22Rv1 (cell line): ENCODE results near the gene ALLC.
A peak's percentile ranks its signal among the peaks of the same experiment; 100 is the strongest.

Experiments used
- H3K27ac ChIP-seq: fragments of 450-650 bp; 2 replicates; pipeline ENCODE4 v1.5.1; 2017
- ZFX ChIP-seq: fragments of 450-650 bp; IDR thresholded peaks from 2 replicates; pipeline ENCODE4 v1.6.1; 2017; ENCODE audit warnings: antibody characterized with exemption, borderline replicate concordance
- TF ChIP-seq, protein P1 (sequence below): fragments of 450-650 bp; IDR thresholded peaks from 2 replicates; pipeline ENCODE4 v1.5.1; 2017; ENCODE audit warnings: mild to moderate bottlenecking

ALLC gene

DNA sequence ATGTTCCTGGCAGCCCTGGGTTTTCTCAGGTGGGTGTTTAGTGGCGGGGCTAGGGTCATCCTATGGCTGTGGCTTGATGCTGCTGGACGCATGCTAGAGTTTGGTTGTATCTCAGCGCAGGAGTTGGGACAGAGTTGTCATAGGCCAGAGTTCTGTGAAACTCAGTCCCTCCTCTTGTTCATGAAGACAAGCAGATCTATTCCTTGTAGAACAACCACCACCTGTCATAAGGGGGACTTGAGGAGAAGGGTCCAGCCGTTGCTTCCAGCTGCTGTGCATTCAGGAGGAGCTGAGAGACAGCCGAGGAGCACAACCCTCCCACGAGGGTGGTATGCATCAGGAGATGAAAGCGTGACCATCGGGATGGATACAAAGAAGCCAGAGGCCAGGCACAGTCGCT is 71.8 kb downstream of the ALLC start:
- no peak for TF ChIP-seq ZFX
- TF ChIP-seq, protein P1, sequence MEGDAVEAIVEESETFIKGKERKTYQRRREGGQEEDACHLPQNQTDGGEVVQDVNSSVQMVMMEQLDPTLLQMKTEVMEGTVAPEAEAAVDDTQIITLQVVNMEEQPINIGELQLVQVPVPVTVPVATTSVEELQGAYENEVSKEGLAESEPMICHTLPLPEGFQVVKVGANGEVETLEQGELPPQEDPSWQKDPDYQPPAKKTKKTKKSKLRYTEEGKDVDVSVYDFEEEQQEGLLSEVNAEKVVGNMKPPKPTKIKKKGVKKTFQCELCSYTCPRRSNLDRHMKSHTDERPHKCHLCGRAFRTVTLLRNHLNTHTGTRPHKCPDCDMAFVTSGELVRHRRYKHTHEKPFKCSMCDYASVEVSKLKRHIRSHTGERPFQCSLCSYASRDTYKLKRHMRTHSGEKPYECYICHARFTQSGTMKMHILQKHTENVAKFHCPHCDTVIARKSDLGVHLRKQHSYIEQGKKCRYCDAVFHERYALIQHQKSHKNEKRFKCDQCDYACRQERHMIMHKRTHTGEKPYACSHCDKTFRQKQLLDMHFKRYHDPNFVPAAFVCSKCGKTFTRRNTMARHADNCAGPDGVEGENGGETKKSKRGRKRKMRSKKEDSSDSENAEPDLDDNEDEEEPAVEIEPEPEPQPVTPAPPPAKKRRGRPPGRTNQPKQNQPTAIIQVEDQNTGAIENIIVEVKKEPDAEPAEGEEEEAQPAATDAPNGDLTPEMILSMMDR = no peak

DNA sequence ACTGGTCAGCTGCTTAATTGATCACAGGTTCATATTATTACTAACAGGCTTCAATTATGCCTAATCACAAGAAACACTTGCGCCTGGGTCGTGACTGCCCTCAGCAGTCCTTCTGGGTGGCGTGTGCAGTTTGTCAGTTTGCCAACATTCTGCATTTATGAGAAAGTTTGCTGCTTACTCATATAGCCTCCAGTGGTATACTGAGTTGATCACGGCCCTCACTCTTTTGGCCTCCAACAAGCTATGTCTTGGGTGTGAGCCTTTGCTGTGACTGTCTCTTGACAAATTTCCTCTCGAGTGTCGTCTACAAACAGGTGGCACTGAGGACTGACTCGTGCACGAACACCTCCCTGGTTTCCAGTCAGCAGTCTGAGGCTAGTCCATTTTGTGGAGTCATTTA is 72.6 kb downstream of the ALLC start:
- H3K27ac ChIP-seq = no peak overlapping the region
- TF ChIP-seq ZFX = no peak
- TF ChIP-seq, protein P1 = no peak

More for the DNA sequence above, 71.8 kb downstream of the ALLC start:
- H3K27ac ChIP-seq = no peak overlapping the region

DNA sequence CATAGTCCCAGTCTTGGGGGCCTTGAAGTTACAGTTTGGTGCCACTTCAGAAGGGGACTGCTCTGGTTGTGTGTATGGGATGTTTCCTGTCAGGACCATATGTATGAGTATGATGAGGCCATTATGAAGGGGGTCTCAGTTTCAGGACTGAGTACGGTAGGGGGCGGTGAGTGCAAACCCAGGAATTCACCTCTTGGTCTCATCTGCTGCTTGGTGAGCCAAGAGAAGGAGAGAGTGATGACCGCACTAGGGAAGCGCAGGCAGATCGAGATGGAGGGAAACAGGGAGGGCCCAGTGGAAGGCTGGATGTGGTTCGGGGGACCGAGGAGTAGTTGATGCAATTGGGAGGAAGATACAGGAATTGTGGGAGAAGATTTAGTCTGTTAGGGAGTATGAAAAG is 73.8 kb downstream of the ALLC start:
- TF ChIP-seq ZFX = no peak
- TF ChIP-seq, protein P1 = no peak
- H3K27ac ChIP-seq = no peak overlapping the region

DNA sequence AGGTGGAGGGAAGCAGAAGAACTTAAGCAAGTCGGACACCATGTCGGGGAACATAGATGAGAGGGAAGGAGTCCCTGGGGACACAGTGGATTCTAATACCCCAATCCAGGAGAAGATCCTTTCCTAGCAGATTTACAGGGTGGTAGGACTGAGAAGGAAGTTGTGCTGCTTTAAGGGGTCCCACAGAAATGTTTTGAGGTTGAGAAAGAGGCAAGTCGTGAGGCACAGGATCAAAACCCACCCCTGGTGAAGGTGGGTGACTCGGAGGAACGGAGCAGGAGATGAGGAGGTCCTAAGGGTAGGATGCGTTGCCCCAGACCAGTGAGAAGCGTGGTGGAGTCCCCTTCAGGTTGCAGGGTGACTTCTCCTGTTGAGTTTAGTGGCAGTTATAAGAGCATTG is 78.1 kb downstream of the ALLC start:
- H3K27ac ChIP-seq = no peak overlapping the region
- no peak for TF ChIP-seq ZFX

DNA sequence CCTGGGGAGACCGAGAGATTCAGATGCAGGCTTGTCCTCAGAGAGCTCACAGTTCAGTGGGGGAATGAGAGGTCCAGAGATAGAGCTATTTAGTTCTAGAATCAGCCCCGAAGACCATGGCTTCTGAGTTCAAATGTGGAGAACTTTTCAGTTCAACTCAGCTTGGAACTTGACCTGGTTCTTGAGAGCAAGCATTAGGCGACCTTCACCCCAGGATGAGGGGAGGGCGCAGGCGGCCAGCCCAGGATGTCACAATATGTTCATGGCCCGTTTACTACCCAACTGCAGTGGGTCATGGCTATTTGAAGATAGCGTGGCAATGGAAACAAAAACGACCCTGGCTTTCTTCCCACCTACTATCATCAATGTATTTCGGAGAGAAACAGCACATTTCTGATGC is 79.1 kb downstream of the ALLC start:
- TF ChIP-seq ZFX = no peak
- TF ChIP-seq, protein P1 = no peak
- no peak overlapping the region for H3K27ac ChIP-seq

DNA sequence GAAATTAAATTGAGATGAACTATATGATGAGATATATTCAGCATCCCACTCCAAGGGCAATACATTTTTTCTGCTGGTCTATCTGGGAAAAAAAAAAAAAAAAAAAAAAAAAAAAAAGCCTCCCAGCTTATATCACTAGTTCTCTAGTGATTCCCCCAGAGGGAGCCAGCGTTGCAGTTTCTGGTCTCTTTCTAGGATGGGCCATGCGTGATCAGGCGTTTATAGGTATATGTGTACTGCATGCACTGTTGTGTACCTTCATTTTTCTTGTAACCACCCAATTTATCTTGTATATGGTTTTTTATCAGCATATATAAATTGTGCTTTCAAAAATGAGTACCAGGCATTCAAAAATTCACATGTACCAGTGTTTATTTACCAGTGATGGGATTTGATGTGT is 80.5 kb downstream of the ALLC start:
- H3K27ac ChIP-seq = no peak overlapping the region
- TF ChIP-seq, protein P1 = peak; percentile 41
- TF ChIP-seq ZFX = no peak

DNA sequence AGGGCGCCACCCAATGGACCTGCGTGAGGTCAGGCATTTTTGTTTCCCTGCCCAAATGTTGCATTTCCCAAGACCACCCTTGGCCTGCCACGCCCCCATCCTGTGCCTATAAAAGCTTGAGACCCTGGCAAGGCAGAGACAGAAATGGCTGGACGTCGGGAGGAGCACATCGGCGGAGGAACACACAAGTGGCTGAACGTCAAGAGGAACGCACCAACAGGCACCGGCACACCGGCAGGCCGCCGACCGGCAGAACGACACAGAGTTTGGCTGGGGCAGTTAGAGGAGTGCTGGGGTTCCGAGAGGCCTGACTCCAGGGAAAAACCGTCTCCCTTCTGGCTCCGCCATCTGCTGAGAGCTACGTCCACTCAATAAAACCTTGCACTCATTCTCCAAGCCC is 81.3 kb downstream of the ALLC start:
- no peak overlapping the region for H3K27ac ChIP-seq
- TF ChIP-seq, protein P1 = no peak
- TF ChIP-seq ZFX = no peak

DNA sequence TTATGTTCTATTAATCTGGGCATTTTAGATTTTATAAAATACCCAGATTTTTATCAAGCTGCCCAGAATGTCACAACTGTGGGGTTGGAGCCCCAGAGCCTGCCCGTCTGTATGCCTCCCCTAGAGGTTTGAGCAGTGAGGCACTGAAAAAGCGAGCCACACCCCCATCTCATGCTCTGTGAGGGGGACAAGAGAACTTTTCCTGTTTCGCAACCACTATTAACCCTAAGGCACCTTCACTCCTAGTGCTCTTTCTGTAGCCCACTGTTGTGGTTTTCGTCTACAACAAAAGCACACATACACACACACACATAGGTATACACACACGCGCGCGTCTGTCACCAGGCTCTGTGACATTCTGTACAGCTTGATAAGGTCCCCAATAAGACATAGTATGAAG is 83.4 kb downstream of the ALLC start:
- H3K27ac ChIP-seq = no peak overlapping the region
- no peak for TF ChIP-seq ZFX
- TF ChIP-seq, protein P1 = no peak
